ENCODE measurements around the gene COL20A1.

The COL20A1 gene

GRCh38 chr20:63342561-63343459 lies 49.8 kb downstream of the COL20A1 start:
- TF ChIP-seq CTCF (IDR thresholded peaks at IDR 0.05; ENCODE audit: poor library complexity, severe bottlenecking) = no peak
- Histone ChIP-seq H3K36me3 (ENCODE audit: low read depth) (no peaks in the 10 kb centered on the region), H3K9me3 (ENCODE audit: severe bottlenecking) (no peaks in the 10 kb centered on the region), H3K4me3 (ENCODE audit: severe bottlenecking) (no peak overlapping the region), H3K27ac (ENCODE audit: poor library complexity, severe bottlenecking) (no peak overlapping the region), H3K27me3 (ENCODE audit: insufficient read depth, poor library complexity, severe bottlenecking) (peaks cover 34% of the 10 kb centered on the region), H3K4me1 (ENCODE audit: insufficient read depth, poor library complexity, severe bottlenecking) (no peaks in the 10 kb centered on the region)
- no peak for ATAC-seq (ENCODE audit: low read depth)
- no peak for DNase-seq (ENCODE audit: low spot score)

- Histone ChIP-seq H3K27me3 (ENCODE audit: insufficient read depth, poor library complexity, severe bottlenecking) (peaks cover 33% of the 10 kb centered on the region), H3K4me3 (ENCODE audit: severe bottlenecking) (no peak overlapping the region), H3K27ac (ENCODE audit: poor library complexity, severe bottlenecking) (no peak overlapping the region), H3K36me3 (ENCODE audit: low read depth) (no peaks in the 10 kb centered on the region), H3K4me1 (ENCODE audit: insufficient read depth, poor library complexity, severe bottlenecking) (no peaks in the 10 kb centered on the region), H3K9me3 (ENCODE audit: severe bottlenecking) (no peaks in the 10 kb centered on the region)
- DNase-seq (ENCODE audit: low spot score) (no peak), ATAC-seq (ENCODE audit: low read depth) (no peak)
- no peak for TF ChIP-seq CTCF (IDR thresholded peaks at IDR 0.05; ENCODE audit: poor library complexity, severe bottlenecking)
These were observed 50.8 kb downstream of the COL20A1 start for GRCh38 chr20:63343460-63344445.

- no peak for ATAC-seq (ENCODE audit: low read depth)
- TF ChIP-seq CTCF (IDR thresholded peaks at IDR 0.05; ENCODE audit: poor library complexity, severe bottlenecking) = no peak
- no peaks in the 10 kb centered on the region for H3K9me3 ChIP-seq (ENCODE audit: severe bottlenecking)
- peaks cover 33% of the 10 kb centered on the region for H3K27me3 ChIP-seq (ENCODE audit: insufficient read depth, poor library complexity, severe bottlenecking)
- DNase-seq (ENCODE audit: low spot score) = no peak
- H3K27ac ChIP-seq (ENCODE audit: poor library complexity, severe bottlenecking) = no peak overlapping the region
- no peak overlapping the region for H3K4me3 ChIP-seq (ENCODE audit: severe bottlenecking)
- H3K36me3 ChIP-seq (ENCODE audit: low read depth) = no peaks in the 10 kb centered on the region
- no peaks in the 10 kb centered on the region for H3K4me1 ChIP-seq (ENCODE audit: insufficient read depth, poor library complexity, severe bottlenecking)
These were observed 51.8 kb downstream of the COL20A1 start for GRCh38 chr20:63344616-63345327.

- Histone ChIP-seq H3K27me3 (ENCODE audit: insufficient read depth, poor library complexity, severe bottlenecking) (peaks cover 33% of the 10 kb centered on the region), H3K27ac (ENCODE audit: poor library complexity, severe bottlenecking) (no peak overlapping the region), H3K4me1 (ENCODE audit: insufficient read depth, poor library complexity, severe bottlenecking) (no peaks in the 10 kb centered on the region), H3K4me3 (ENCODE audit: severe bottlenecking) (no peak overlapping the region), H3K36me3 (ENCODE audit: low read depth) (no peaks in the 10 kb centered on the region), H3K9me3 (ENCODE audit: severe bottlenecking) (no peaks in the 10 kb centered on the region)
- no peak for TF ChIP-seq CTCF (IDR thresholded peaks at IDR 0.05; ENCODE audit: poor library complexity, severe bottlenecking)
- ATAC-seq (ENCODE audit: low read depth) = no peak
- DNase-seq (ENCODE audit: low spot score) = no peak
These were observed 52.5 kb downstream of the COL20A1 start for GRCh38 chr20:63345328-63346100.
